Endothelial cell of umbilical vein (primary cell): ENCODE measurements around the gene ACAT2.

ENCODE experiments used
- EZH2 ChIP-seq: IDR thresholded peaks from 2 replicates; pipeline ENCODE4 v1.6.1; 2012; ENCODE audit warnings: borderline replicate concordance, low read depth, mild to moderate bottlenecking, moderate library complexity, low read length, inconsistent platforms; ENCODE audit not compliant: severe bottlenecking
- GATA2 ChIP-seq: IDR thresholded peaks from 2 replicates; pipeline ENCODE4 v1.7.0; 2011; ENCODE audit warnings: low read depth, mild to moderate bottlenecking, moderate library complexity, mixed read lengths, low read length; ENCODE audit not compliant: insufficient read length, insufficient read depth
- JUN ChIP-seq: IDR thresholded peaks from 2 replicates; pipeline ENCODE4 v1.6.1; 2011; ENCODE audit warnings: borderline replicate concordance, low read depth; ENCODE audit not compliant: insufficient read length, insufficient read depth
- POLR2A ChIP-seq: IDR thresholded peaks from 2 replicates; pipeline ENCODE4 v1.6.1; 2012; ENCODE audit warnings: low read depth, mild to moderate bottlenecking, control low read depth, low read length
- POLR2AphosphoS5 ChIP-seq: IDR thresholded peaks from 2 replicates; pipeline ENCODE4 v1.6.1; 2012; ENCODE audit warnings: low read depth, mild to moderate bottlenecking, control low read depth, low read length, moderate library complexity; ENCODE audit not compliant: insufficient read depth
- TF ChIP-seq, protein P1 (sequence below), 2 donors: IDR thresholded peaks; 1 replicate in 1 of 2; 2 replicates in 1 of 2; pipeline ENCODE4 v1.5.1; 2011; ENCODE audit warnings: low read length in 2 of 2, mild to moderate bottlenecking in 2 of 2, moderate library complexity in 2 of 2, control low read depth in 1 of 2, inconsistent platforms in 1 of 2, low read depth in 1 of 2; ENCODE audit not compliant: insufficient read depth in 1 of 2; ENCODE audit errors: extremely low read depth in 1 of 2
- TF ChIP-seq, protein P2 (sequence below): IDR thresholded peaks from 2 replicates; pipeline ENCODE4 v1.6.1; 2011; ENCODE audit not compliant: insufficient read depth, insufficient read length

DNA sequence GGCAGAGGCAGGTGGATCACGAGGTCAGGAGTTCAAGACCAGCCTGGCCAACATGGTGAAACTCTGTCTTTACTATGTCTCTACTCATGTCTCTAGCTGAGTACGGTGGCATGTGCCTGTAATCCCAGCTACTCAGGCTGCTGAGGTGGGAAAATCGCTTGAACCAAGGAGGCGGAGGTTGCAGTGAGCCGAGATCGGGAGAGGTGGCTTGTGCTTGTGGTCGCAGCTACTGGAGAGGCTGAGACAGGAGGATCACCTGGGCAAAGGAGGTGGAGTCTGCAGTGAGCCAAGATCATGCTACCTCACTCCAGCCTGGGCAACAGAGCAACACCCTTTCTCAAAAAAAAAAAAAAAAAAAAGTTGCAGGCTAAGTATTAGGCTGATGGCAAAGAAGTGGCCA lies 42.6 kb upstream of the ACAT2 start:
- no peak for TF ChIP-seq JUN
- no peak for TF ChIP-seq POLR2A
- no peak for TF ChIP-seq GATA2
- TF ChIP-seq, protein P1, sequence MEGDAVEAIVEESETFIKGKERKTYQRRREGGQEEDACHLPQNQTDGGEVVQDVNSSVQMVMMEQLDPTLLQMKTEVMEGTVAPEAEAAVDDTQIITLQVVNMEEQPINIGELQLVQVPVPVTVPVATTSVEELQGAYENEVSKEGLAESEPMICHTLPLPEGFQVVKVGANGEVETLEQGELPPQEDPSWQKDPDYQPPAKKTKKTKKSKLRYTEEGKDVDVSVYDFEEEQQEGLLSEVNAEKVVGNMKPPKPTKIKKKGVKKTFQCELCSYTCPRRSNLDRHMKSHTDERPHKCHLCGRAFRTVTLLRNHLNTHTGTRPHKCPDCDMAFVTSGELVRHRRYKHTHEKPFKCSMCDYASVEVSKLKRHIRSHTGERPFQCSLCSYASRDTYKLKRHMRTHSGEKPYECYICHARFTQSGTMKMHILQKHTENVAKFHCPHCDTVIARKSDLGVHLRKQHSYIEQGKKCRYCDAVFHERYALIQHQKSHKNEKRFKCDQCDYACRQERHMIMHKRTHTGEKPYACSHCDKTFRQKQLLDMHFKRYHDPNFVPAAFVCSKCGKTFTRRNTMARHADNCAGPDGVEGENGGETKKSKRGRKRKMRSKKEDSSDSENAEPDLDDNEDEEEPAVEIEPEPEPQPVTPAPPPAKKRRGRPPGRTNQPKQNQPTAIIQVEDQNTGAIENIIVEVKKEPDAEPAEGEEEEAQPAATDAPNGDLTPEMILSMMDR (IDR thresholded peaks at IDR 0.05; ENCODE audit: extremely low read depth in 1 of 2, insufficient read depth in 1 of 2, low read depth in 1 of 2, low read length in 2 of 2) = no peak
- no peak for TF ChIP-seq EZH2
- no peak for TF ChIP-seq POLR2AphosphoS5
- TF ChIP-seq, protein P2, sequence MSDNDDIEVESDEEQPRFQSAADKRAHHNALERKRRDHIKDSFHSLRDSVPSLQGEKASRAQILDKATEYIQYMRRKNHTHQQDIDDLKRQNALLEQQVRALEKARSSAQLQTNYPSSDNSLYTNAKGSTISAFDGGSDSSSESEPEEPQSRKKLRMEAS = no peak
